Adrenal gland (tissue), 5 donors: ENCODE results near the gene CRIP3.

Experiments
- CTCF ChIP-seq, 6 experiments: fragments of 450-650 bp in 4 of 6; fragments of 200-600 bp in 2 of 6; sonication (generic) in 1 of 6; IDR thresholded peaks; 1 replicate in 5 of 6; 2 replicates in 1 of 6; pipeline versions ENCODE4 v1.5.1 to v1.8.0; 2016 to 2021; ENCODE audit warnings: antibody characterized with exemption in 6 of 6, mild to moderate bottlenecking in 2 of 6, moderate library complexity in 1 of 6
- POLR2A ChIP-seq, 2 donors: fragments of 450-650 bp; IDR thresholded peaks; one replicate each; pipeline ENCODE4 v1.6.1; 2017; ENCODE audit warnings: antibody characterized with exemption in 2 of 2, mild to moderate bottlenecking in 2 of 2, moderate library complexity in 1 of 2
- donor health status: DM: no; HTN: no; CAD: no.

DNA sequence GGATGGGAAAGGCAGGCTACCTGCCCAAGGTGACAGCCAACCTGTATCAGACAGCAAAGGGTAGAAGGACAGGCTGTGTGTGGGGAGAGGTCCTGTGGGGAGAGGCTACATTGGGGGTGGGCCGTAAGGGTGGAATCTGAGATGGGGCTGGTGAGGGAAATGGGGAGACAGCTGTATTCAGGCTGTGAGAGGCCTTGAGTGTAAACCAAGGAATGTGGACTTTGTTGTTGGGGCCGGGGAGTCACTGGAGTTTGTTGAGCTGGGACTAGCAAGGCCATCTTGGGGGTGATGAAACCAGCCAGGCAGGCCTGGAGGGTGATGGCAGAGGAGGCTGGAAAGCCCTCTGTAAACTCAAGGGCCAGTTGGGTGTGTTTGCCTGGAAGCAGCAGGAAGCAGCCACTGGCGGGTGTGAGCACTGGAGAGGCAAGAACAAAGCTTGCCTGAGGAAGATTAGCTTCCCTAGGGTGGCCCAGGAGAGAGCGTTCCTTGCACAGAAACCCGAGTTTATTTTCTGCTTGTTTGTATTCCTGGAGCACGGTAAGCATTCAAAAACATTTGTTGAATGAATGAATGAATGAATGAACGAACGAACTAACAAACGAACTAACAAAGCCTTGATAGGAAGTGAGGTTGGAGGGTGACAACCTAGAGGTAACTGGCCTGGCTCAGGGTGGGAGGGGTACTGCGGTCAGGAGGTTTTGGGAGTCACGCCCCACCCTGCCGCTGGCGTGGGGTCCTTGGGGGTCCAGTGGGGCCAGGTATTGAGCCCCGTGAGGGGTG, 46.4 kb downstream of the CRIP3 start:
- TF ChIP-seq POLR2A (IDR thresholded peaks at IDR 0.05) (no peak), CTCF (IDR thresholded peaks at IDR 0.05) (no peak)
